HG03060 (cell line): Measurements from ENCODE around the gene STAG3.
A peak's percentile ranks its signal among the peaks of the same experiment; 100 is the strongest.
"Not testable (repeated sequence)": the region's sequence is repeated elsewhere in the genome, so short reads cannot be mapped to it uniquely, and the experiment has no call there.

Experiments
- ATAC-seq: cut with Tn5 transposase; IDR thresholded peaks from one replicate; pipeline ENCODE4 v1.9.1; 2021; ENCODE audit warnings: low read depth, moderate number of reproducible peaks; ENCODE audit not compliant: unreplicated experiment

The STAG3 gene

GRCh38 chr7:100210805-100211204 lies 33.1 kb downstream of the STAG3 start:
- no peak for ATAC-seq

- ATAC-seq, result no peak
These were observed 33.6 kb downstream of the STAG3 start for GRCh38 chr7:100211342-100211780.

GRCh38 chr7:100212631-100213286 lies 35.0 kb downstream of the STAG3 start:
- no peak for ATAC-seq

- ATAC-seq, result no peak
These were observed 36.0 kb downstream of the STAG3 start for GRCh38 chr7:100213672-100214071.

GRCh38 chr7:100214356-100214755 lies 36.6 kb downstream of the STAG3 start:
- ATAC-seq, result not testable (repeated sequence)

- no peak for ATAC-seq
These were observed 38.2 kb downstream of the STAG3 start for GRCh38 chr7:100215895-100216294.

- ATAC-seq, result peak; percentile 20
These were observed 40.2 kb downstream of the STAG3 start for GRCh38 chr7:100217934-100218333.

- ATAC-seq, result no peak
These were observed 41.6 kb downstream of the STAG3 start for GRCh38 chr7:100219271-100219737.

- ATAC-seq, result not testable (repeated sequence)
These were observed 42.3 kb downstream of the STAG3 start, which contains the start of gene PVRIG for GRCh38 chr7:100219801-100220585. TSS of gene PVRIG (plus strand) at chr7:100219949. CDS start at chr7:100219971, 22 bp downstream.

GRCh38 chr7:100220586-100221230 lies 43.0 kb downstream of the STAG3 start:
- ATAC-seq, result no peak

GRCh38 chr7:100221231-100221718 lies 43.6 kb downstream of the STAG3 start:
- ATAC-seq, result no peak

GRCh38 chr7:100221767-100222444 lies 44.2 kb downstream of the STAG3 start:
- ATAC-seq, result no peak

- ATAC-seq, result no peak
These were observed 44.9 kb downstream of the STAG3 start for GRCh38 chr7:100222445-100223132.

- ATAC-seq, result not testable (repeated sequence)
These were observed 45.7 kb downstream of the STAG3 start for GRCh38 chr7:100223376-100223927.

- not testable (repeated sequence) for ATAC-seq
These were observed 47.2 kb downstream of the STAG3 start for GRCh38 chr7:100224891-100225290.

GRCh38 chr7:100234660-100235317 lies 57.1 kb downstream of the STAG3 start:
- ATAC-seq, result not testable (repeated sequence)

- not testable (repeated sequence) for ATAC-seq
These were observed 62.3 kb downstream of the STAG3 start for GRCh38 chr7:100239975-100240374.

GRCh38 chr7:100243385-100243784 lies 65.7 kb downstream of the STAG3 start:
- peak; percentile 59 for ATAC-seq
